Thymus (tissue), 11 donors: Measurements from ENCODE around the gene EML4. TPM values are rescaled to one million over a fixed set of nuclear protein-coding genes. Genes with fewer than 3 reads are reported as not detected.

ENCODE experiments used
- DNase-seq, 9 donors: peaks; one replicate each; pipeline ENCODE4 v3.0.0-alpha.2; 2013; ENCODE audit warnings: low spot score in 9 of 9, low read depth in 6 of 9, missing footprints in 1 of 9
- H3K27ac ChIP-seq, 2 donors: one replicate each; pipeline ENCODE4 v1.5.1; 2013; ENCODE audit warnings: control low read depth in 1 of 2, low read depth in 1 of 2, low read length in 1 of 2, mild to moderate bottlenecking in 1 of 2, moderate library complexity in 1 of 2
- H3K27me3 ChIP-seq, 2 donors: one replicate each; pipeline ENCODE4 v1.5.1; 2013; ENCODE audit warnings: low read length in 1 of 2; ENCODE audit not compliant: control insufficient read depth in 2 of 2, insufficient read depth in 1 of 2
- H3K36me3 ChIP-seq, 2 donors: one replicate each; pipeline ENCODE4 v1.5.1; 2013; ENCODE audit warnings: low read length in 1 of 2, mild to moderate bottlenecking in 1 of 2, moderate library complexity in 1 of 2; ENCODE audit not compliant: control insufficient read depth in 2 of 2, insufficient read depth in 2 of 2
- H3K4me1 ChIP-seq, 2 donors: one replicate each; pipeline ENCODE4 v1.5.1; 2013; ENCODE audit warnings: low read length in 2 of 2; ENCODE audit not compliant: control insufficient read depth in 2 of 2, insufficient read depth in 2 of 2
- H3K4me3 ChIP-seq, 2 donors: one replicate each; pipeline ENCODE4 v1.5.1; 2013; ENCODE audit warnings: low read length in 2 of 2, control low read depth in 1 of 2, mild to moderate bottlenecking in 1 of 2
- H3K9me3 ChIP-seq, 2 donors: one replicate each; pipeline ENCODE4 v1.5.1; 2013; ENCODE audit warnings: low read length in 1 of 2, mild to moderate bottlenecking in 1 of 2; ENCODE audit not compliant: control insufficient read depth in 2 of 2, insufficient read depth in 1 of 2
- WGBS: extraction: QIAGEN DNeasy Blood & Tissue Kit; methylation state at CpG from one replicate; pipeline ENCODE4 v1.1.7; 2013; 5-methylcytosine and 5-hydroxymethylcytosine counted together
- polyA plus RNA-seq: library from polyadenylated mRNA; stranded (reverse); fragments of 200-250 nt; gene quantifications from one replicate; pipeline ENCODE4 v1.2.3, GENCODE V29; 2013
- total RNA-seq: library from RNA; stranded (reverse); fragments of 120-200 nt; gene quantifications from one replicate; pipeline ENCODE4 v1.2.4, GENCODE V29; 2013
- donor health status: healthy.

The EML4 gene
- total and polyA plus RNA-seq, 2 donors = 23.5 to 28.5 TPM

- Histone ChIP-seq H3K27me3 (no peaks in the 10 kb centered on the region), H3K27ac (no peak overlapping the region), H3K4me1 (no peaks in the 10 kb centered on the region), H3K36me3 (no peaks in the 10 kb centered on the region), H3K9me3 (no peaks in the 10 kb centered on the region), H3K4me3 (no peak overlapping the region)
- DNase-seq = no peak
- WGBS = 94% methylated on average over 4 of the region's 4 CpGs
Measured at GRCh38 chr2:42382144-42382543, 213.0 kb downstream of the EML4 start.

Other genes with a start within 250 kb of the EML4 start
- gene PKDCC, start 121.3 kb upstream of the EML4 start, total RNA-seq = 77.8 TPM
- gene PKDCC, start 121.3 kb upstream of the EML4 start, polyA plus RNA-seq = 25.1 TPM
- gene COX7A2L, start 191.9 kb downstream of the EML4 start, total RNA-seq = 128 TPM
- 190 TPM for gene COX7A2L, start 191.9 kb downstream of the EML4 start, polyA plus RNA-seq